Fibroblast of skin of left biceps (primary cell): ENCODE measurements around the gene TMEM120B.

ENCODE experiments used
- DNase-seq, 2 experiments: peaks; one replicate each; pipeline ENCODE4 v3.0.0-alpha.2; 2013; ENCODE audit warnings: low read depth in 2 of 2

The TMEM120B gene

GRCh38 chr12:121804417-121805111 lies 92.0 kb downstream of the TMEM120B start:
- DNase-seq = no peak

DNA sequence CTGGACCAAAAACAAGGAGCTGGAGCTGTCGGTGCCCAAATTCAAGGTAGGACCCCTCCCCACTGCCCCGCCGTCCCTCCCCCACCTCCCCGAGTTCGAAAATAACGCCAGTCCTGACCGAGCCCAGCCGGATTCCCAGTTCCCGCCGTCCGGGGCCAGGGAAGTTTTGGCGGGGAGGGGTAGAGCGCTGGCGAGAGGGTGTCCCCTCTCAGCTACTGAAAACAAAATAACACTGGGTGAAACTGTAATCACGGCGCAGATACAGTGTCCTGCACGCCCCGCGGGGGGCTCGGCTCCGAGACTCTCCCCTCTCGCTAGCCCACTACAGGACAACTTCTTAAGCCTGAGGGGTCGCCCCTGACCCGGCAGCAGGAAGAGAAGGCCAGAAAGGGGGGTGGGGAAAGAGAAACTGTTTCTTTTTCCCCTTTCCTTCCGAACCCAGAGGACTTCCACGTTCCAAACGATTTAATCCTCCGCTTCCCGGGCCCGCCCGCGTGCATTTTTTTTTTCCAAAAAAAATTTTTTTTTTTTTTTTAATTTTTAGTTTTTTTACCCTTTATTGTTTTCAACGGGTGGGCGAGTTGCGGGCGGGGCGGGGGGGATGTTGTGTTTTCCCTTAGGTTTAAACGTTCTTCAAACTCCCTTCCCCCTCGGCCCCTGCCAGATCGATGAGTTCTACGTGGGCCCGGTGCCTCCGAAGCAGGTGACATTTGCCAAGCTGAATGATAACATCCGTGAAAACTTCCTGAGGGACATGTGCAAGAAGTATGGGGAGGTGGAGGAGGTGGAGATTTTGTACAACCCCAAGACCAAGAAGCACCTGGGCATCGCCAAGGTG lies 92.8 kb downstream of the TMEM120B start:
- DNase-seq = no peak

GRCh38 chr12:121806009-121806545 lies 93.5 kb downstream of the TMEM120B start:
- no peak for DNase-seq

DNA sequence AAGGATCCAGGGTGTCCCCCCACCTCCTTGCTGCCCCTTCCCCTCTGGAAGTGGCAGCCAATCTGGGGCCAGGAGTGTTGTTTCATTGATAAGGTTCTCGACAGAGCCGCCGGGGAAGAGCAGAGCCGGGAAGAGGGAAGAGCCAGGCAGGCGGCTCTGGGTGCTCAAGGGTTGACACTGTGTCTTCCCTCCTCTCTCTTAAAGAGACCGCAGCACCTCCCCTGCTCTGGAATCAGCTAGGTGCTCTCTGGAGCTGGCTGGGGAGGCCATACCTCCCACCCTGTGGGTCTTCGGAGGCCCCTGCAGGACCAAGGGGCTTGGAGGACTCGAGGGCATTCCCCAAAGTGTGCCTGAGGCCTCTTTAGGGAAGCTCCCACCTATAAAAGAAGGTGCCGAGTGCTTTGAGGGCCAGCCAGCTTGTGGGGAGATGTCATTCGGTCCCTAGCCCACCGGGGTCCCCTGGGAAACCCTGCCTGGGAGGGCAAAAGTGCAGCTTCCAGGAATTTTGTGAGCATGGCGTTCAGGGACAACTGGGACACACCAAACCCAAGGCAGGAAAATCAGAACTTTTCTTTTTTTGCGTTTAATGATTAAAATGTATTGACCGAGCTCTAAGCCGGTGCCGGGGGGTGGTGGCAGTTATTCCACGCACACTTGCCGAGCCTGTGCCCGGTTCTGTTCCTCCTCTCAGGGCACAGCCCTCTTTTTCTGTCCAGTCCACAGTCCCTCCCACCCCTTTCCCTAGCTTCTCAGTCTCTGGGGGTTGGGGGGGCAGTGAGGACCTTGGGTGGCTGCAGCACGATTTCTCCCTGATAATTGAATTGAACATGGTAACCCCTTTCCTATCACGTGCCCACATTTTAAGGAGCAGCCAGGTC lies 94.2 kb downstream of the TMEM120B start:
- DNase-seq = no peak

GRCh38 chr12:121807642-121808347 lies 95.2 kb downstream of the TMEM120B start:
- DNase-seq = no peak

DNA sequence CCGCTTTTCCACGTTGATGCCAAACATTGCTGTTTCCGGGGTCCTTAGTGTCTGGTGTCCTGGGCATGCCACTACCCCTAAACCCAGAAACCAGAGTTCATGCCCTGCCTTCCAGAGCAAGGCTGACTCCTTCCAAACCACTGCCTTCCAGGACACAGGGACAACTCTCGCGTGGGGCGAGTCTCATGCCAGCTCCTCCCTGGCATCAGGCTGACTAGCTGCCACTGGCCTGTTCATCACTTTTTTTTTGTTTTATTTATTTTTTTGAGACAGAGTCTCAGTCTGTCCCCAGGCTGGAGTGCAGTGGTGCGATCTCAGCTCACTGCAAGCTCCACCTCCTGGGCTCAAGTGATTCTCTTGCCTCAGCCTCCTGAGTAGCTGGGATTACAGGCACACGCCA lies 96.1 kb downstream of the TMEM120B start:
- no peak for DNase-seq

GRCh38 chr12:121809712-121810116 lies 97.2 kb downstream of the TMEM120B start:
- DNase-seq = no peak

GRCh38 chr12:121810234-121810817 lies 97.8 kb downstream of the TMEM120B start:
- no peak for DNase-seq

DNA sequence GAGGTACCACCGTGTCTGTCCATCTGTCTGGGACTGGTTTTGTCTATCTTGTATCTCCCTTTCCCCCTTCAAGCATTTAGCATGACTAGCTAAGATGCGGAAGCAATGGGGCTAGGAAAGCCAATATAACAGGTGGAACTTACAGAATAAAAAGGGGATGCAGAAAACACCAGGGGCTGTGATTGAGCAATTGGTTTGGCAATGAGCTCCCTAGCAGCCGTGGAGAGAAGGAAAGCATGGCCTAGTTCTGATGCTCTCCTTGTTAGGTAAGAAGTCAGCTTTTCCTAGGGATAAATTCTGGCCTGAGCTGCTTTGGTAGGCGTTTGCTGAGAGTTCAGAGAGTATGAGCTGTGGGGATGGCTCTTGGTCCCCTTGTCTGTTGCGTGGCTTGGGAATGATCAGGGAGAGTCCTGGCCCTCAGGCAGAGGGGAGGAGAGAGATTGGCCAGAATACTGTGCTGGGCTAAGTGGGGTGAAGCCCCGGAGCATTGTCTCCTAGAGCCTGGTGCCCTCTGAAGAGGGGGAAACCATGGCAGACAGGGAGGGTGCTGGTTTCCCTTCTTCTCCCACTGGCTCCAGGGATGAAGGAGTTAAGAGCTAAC lies 98.4 kb downstream of the TMEM120B start:
- DNase-seq = no peak

DNA sequence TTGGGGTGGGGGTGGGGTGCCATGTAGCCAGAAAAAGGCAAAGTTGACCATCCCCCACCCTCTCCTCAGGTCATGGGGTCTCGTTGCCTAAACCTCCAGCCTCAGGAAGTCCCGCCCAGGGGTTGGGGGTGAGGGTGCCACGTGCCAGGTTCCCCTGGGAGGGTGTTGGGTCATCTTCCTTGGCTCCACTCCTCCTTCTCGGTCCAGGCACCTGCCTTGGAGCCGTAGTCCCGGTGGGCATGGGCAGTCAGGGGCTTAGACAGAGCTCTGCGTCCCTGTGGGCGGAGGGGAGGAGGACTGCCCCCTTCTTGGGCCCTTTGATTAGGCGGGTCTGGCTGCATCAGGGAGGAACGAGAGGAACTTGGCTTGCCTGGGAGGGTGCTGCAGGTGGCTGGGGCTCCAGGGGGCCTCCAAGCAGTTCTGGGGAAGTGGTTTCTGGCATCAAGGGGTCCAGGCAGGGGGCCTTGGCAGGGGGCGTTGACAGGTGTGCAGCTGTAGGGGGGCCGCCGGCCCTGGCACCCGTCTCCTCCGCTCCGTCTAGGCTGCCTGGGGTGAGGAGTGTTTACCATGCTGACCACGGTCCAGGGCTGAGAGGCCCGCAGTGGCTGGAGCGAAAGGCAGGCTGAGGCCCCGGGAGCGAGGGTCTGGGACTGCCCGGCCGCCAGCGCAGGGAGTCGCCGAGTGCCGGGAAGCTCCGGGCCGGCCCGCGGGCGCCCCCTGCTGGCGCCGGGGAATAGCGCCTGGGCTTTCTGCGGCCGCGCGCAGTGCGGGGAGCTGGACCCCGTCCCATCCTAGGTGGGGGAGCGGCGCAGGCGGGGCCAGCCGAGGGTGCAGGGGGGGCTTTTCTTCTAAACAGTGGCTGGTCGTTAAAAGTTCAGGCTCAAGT lies 99.1 kb downstream of the TMEM120B start:
- DNase-seq = no peak

DNA sequence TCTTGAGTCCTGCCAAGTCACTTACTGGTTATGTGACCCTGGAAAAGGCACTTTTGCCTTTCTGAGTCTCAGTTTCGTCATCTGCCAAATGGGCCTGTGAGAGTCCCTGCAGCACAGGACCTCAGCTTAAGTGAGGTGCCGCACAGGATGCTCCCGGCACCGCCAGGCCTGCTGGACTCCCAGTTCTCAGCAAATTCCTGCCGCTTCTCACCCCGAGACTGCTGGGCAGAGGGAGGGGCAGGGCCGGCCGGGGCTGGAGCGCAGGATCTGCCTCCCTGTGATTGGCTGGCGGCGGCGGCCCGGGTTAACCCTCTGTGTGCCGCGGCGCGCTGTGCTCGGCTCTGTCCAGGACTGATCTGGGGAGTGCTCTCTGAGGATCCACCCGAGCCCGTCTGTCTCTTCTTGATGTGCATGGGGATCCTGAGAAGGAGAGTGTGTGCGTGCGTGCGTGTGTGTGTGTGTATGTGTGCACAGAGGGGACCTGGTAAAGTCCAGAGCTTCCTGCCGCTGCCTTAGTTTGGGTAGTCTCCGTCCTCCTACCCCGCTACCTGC lies 99.8 kb downstream of the TMEM120B start:
- DNase-seq = no peak

DNA sequence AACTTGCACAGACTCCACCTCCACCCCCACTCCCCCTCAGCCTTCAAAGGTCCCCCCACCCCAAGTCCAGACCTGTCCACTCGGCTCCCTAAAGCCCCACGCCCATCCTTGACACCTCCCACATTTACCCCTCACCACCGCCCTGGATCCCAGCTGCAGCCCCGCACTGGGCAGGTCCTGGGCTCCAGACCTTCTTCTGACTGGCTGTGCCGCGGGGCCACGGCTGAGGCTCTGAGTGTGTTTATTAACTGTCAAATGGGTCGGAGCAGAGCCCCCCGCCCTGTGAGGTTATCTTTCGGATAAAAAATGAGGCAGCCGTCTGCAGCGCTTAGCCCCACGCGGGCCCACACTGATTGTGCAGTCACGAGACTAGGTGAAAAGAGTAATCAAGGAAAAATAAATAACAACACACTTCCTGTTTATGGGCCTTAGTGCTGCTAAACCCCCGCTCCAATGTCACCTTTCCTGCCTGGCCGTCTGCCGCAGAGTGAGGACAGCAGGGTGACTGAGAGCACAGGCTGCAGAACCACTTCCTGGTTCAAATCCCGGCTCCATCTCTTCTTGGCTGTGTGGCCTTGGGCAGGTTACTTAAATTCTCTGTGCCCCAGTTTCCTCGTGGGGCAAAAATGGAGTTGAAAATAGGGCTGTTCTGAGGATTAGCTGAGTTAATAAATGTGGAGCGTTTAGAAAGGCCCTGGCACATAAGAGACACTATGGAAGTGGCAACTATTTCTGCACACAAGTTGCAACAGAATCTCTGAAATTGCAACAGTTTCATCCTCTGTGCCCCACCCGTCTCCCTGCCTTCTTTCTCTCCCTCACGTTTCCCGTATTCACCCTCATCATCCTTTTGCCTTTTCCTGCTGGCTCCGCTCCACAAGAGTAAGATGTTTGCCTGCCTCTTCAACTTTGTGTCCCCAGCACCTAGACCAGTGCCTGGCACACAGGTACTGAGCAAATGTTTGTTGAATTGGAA lies 100.7 kb downstream of the TMEM120B start:
- DNase-seq = no peak

GRCh38 chr12:121813951-121814350 lies 101.4 kb downstream of the TMEM120B start:
- no peak for DNase-seq

GRCh38 chr12:121814429-121815119 lies 102.0 kb downstream of the TMEM120B start:
- DNase-seq = no peak

GRCh38 chr12:121815263-121815662 lies 102.7 kb downstream of the TMEM120B start:
- DNase-seq = no peak

GRCh38 chr12:121816925-121817647 lies 104.5 kb downstream of the TMEM120B start:
- DNase-seq = no peak

- DNase-seq = no peak
Observed at GRCh38 chr12:121817648-121818043, 105.1 kb downstream of the TMEM120B start.
